Ovary (tissue), 9 donors: ENCODE results near the gene MPC1. TPM values are rescaled to one million over a fixed set of nuclear protein-coding genes. Genes with fewer than 3 reads are reported as not detected.
A peak's percentile ranks its signal among the peaks of the same experiment; 100 is the strongest.
"Not testable (repeated sequence)": the region's sequence is repeated elsewhere in the genome, so short reads cannot be mapped to it uniquely, and the experiment has no call there.

Experiments
- DNase-seq, 5 donors: peaks; one replicate each; pipeline ENCODE4 v3.0.0-alpha.2; 2019 to 2020
- H3K27ac ChIP-seq, 2 donors: fragments of 200-600 bp; one replicate each; pipeline versions ENCODE4 v1.5.1 to v1.8.0; 2019 to 2022
- H3K27me3 ChIP-seq: fragments of 200-600 bp; one replicate; pipeline ENCODE4 v1.8.0; 2022
- H3K36me3 ChIP-seq: fragments of 200-600 bp; sonication (generic); one replicate; pipeline ENCODE4 v1.5.1; 2019
- H3K4me1 ChIP-seq: one replicate; pipeline ENCODE4 v1.8.1; 2013; ENCODE audit warnings: mild to moderate bottlenecking, moderate library complexity; ENCODE audit not compliant: insufficient read depth
- H3K4me3 ChIP-seq: fragments of 200-600 bp; sonication (generic); one replicate; pipeline ENCODE4 v1.5.1; 2017
- H3K9me3 ChIP-seq, 2 donors: fragments of 200-600 bp in 1 of 2; sonication (generic) in 1 of 2; one replicate each; pipeline versions ENCODE4 v1.5.1 to v1.8.1; 2013 to 2019; ENCODE audit warnings: mild to moderate bottlenecking in 1 of 2, moderate library complexity in 1 of 2
- CTCF ChIP-seq, 3 donors: fragments of 450-650 bp in 2 of 3; fragments of 200-600 bp in 1 of 3; IDR thresholded peaks; one replicate each; pipeline versions ENCODE4 v1.5.1 to v1.8.0; 2016 to 2022; ENCODE audit warnings: antibody characterized with exemption in 3 of 3, mild to moderate bottlenecking in 1 of 3
- EP300 ChIP-seq: sonication (generic); formaldehyde crosslinking; IDR thresholded peaks from one replicate; pipeline ENCODE4 v1.6.1; 2017; ENCODE audit warnings: antibody characterized with exemption
- POLR2A ChIP-seq: fragments of 450-650 bp; IDR thresholded peaks from one replicate; pipeline ENCODE4 v1.6.1; 2017; ENCODE audit warnings: antibody characterized with exemption, mild to moderate bottlenecking, moderate library complexity
- WGBS, 3 donors: extraction: QIAGEN DNeasy Blood & Tissue Kit in 1 of 3; methylation state at CpG; one replicate each; pipeline versions ENCODE4 v1.1.5 to v1.1.7; 2013 to 2017; 5-methylcytosine and 5-hydroxymethylcytosine counted together
- intact Hi-C, 4 donors: fragments of 100-400 bp; cut with DNase I; formaldehyde crosslinking; loops; one replicate each; pipeline versions ENCODE4 v1.11.0 to v1.15.1; 2022 to 2023
- polyA plus RNA-seq, 2 donors: library from polyadenylated mRNA; stranded (reverse); fragments of 200-250 nt in 1 of 2; fragments of 350-450 nt in 1 of 2; fragmentation: Illumina TruSeq in 1 of 2; extraction: RNeasy Lipid Tissue Mini Kit (QIAGEN cat#74804) in 1 of 2; gene quantifications; one replicate each; pipeline ENCODE4 v1.2.3, GENCODE V29; 2013 to 2014
- total RNA-seq, 7 donors: library from RNA; depleted of rRNA in 2 of 7; stranded (reverse); fragments of >200 nt in 2 of 7; fragmentation: NEBNext Ultra II Directional in 3 of 7; extraction: Animal tissue kit (Norgen Biotek cat#: 25700) in 3 of 7; gene quantifications; one replicate each; pipeline versions ENCODE4 v1.1.0 to v1.2.4, GENCODE V29; 2016 to 2023
- donor health status: DM: no; HTN: no; CAD: no; lungs with moderate emphysema.
- donor health status: DM: no; HTN: no; CAD: no.
- donor health status: Bipolar disorder and iron deficiency.
- donor health status: DM: yes; HTN: yes; CAD: no.
- donor health status: DM: no; HTN: no; CAD: no.
- donor health status: DM: yes; HTN: yes; CAD: no.

MPC1 gene
- total and polyA plus RNA-seq, 9 donors: 34.1 to 82.6 (median 38.8) TPM

GRCh38 chr6:166346965-166347364 lies 35.8 kb downstream of the MPC1 start:
- no peaks in the 10 kb centered on the region for H3K4me1 ChIP-seq
- no peak for DNase-seq
- H3K27ac ChIP-seq: no peak overlapping the region
- TF ChIP-seq EP300 (no peak), POLR2A (no peak)
- no peak overlapping the region for H3K4me3 ChIP-seq
- H3K9me3 ChIP-seq: no peaks in the 10 kb centered on the region
- intact Hi-C loops: no loop called here
- H3K36me3 ChIP-seq: no peaks in the 10 kb centered on the region
- H3K27me3 ChIP-seq: no peaks in the 10 kb centered on the region

- Histone ChIP-seq H3K27ac (no peak overlapping the region), H3K9me3 (no peaks in the 10 kb centered on the region), H3K36me3 (no peaks in the 10 kb centered on the region), H3K27me3 (no peaks in the 10 kb centered on the region), H3K4me1 (no peaks in the 10 kb centered on the region), H3K4me3 (no peak overlapping the region)
- WGBS, 3 donors: 84 to 93% (median 87%) methylated on average over 3 of the region's 3 CpGs
- DNase-seq: no peak
- no peak for TF ChIP-seq EP300
- TF ChIP-seq POLR2A: no peak
- TF ChIP-seq CTCF (IDR thresholded peaks at IDR 0.05): no peak
- intact Hi-C loops: no loop called here
These were observed 36.3 kb downstream of the MPC1 start for GRCh38 chr6:166346449-166346848.

GRCh38 chr6:166345672-166346071 lies 37.1 kb downstream of the MPC1 start:
- H3K27ac ChIP-seq, H3K9me3 ChIP-seq, DNase-seq, H3K27me3 ChIP-seq, H3K4me3 ChIP-seq, H3K4me1 ChIP-seq, H3K36me3 ChIP-seq, intact Hi-C loops: not testable (repeated sequence)
- WGBS, 3 donors: 79 to 85% (median 81%) methylated on average over 9 of the region's 9 CpGs

GRCh38 chr6:166344921-166345320 lies 37.8 kb downstream of the MPC1 start:
- intact Hi-C loops: loop anchor here in 1 of 4 donors (5.0 kb wide), 1 partner anchor 37 kb away; the partner anchor contains the start of gene MPC1
- H3K4me1 ChIP-seq, H3K4me3 ChIP-seq, H3K36me3 ChIP-seq, DNase-seq, H3K27ac ChIP-seq, H3K27me3 ChIP-seq, H3K9me3 ChIP-seq: not testable (repeated sequence)
- 77 to 85% (median 82%) methylated on average over 2 of the region's 2 CpGs for WGBS, 3 donors

- H3K4me3 ChIP-seq: no peak overlapping the region
- H3K27ac ChIP-seq: no peak overlapping the region
- H3K36me3 ChIP-seq: no peaks in the 10 kb centered on the region
- intact Hi-C loops: loop anchor here in 1 of 4 donors (5.0 kb wide), 1 partner anchor 38 kb away; the partner anchor contains the start of gene MPC1
- DNase-seq: no peak
- WGBS, 3 donors: 93 to 95% (median 94%) methylated on average over 8 of the region's 8 CpGs
- no peaks in the 10 kb centered on the region for H3K27me3 ChIP-seq
- H3K4me1 ChIP-seq: peaks cover 4% of the 10 kb centered on the region
- no peak for TF ChIP-seq POLR2A
- no peak for TF ChIP-seq CTCF (IDR thresholded peaks at IDR 0.05)
- no peak for TF ChIP-seq EP300
- H3K9me3 ChIP-seq: no peaks in the 10 kb centered on the region
These were observed 38.5 kb downstream of the MPC1 start for GRCh38 chr6:166344240-166344639.

- no peak for DNase-seq
These were observed 39.6 kb downstream of the MPC1 start for GRCh38 chr6:166343150-166343487.

More at GRCh38 chr6:166343150-166343487, 39.6 kb downstream of the MPC1 start:
- Histone ChIP-seq H3K27me3 (no peaks in the 10 kb centered on the region), H3K4me1 (peaks cover 5% of the 10 kb centered on the region), H3K9me3 (no peaks in the 10 kb centered on the region), H3K27ac (no peak overlapping the region), H3K4me3 (peak overlapping the region; percentile 95), H3K36me3 (no peaks in the 10 kb centered on the region)
- WGBS, 3 donors: 18 to 32% (median 29%) methylated on average over 3 of the region's 3 CpGs
- intact Hi-C loops: loop anchor here in 1 of 4 donors (5.0 kb wide), 1 partner anchor 39 kb away; the partner anchor contains the start of gene MPC1
- no peak for TF ChIP-seq CTCF (IDR thresholded peaks at IDR 0.05)
- TF ChIP-seq EP300: no peak
- no peak for TF ChIP-seq POLR2A
